Dedifferentiated amniotic fluid mesenchymal stem cell (primary cell): Measurements from ENCODE around the gene ANKRD30A.
"Not testable (repeated sequence)": the region's sequence is repeated elsewhere in the genome, so short reads cannot be mapped to it uniquely, and the experiment has no call there.

Experiments
- DNase-seq: peaks from one replicate; pipeline ENCODE4 v3.0.0-alpha.2; 2016; ENCODE audit errors: extremely low spot score

ANKRD30A gene

DNA sequence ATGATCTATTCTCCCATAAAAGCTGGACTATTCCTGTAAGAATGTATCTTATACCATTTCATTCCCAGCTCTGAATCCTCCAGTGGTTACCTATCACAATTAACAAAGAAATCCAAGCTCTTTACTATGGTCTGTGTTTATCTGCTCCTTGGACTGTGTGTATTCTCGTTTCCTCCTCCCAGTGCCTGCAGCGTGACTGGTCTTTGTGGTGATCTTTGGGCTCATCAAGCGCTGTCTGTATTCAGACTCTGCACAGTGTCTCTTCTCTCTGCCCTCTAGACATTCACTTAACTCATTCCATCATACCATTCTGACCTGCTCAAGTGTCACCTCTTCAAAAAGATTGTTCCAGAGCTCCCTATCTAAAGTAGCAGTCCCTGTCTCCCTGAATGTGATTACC, 130.4 kb downstream of the ANKRD30A start:
- not testable (repeated sequence) for DNase-seq

GRCh38 chr10:37263304-37263703, 137.9 kb downstream of the ANKRD30A start:
- DNase-seq = no peak

DNA sequence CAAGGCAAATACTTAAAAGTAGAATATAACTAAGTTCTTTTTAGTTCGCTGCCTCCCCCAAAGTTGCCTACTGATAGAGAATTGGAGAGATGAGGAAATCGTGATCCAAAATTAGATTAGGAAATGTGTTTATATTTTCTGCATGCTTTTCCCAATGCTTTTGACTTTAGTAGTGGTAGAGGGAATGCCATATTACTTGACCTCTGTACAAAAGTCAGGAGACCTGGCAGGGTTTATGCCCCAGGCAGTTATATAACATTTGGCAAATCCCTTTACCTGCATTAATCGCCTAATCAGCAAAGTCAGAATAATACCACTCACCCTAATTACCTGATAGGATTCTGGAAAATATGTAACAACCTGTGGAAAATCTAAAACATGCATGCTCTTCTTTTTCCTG, 142.9 kb downstream of the ANKRD30A start:
- DNase-seq = no peak

DNA sequence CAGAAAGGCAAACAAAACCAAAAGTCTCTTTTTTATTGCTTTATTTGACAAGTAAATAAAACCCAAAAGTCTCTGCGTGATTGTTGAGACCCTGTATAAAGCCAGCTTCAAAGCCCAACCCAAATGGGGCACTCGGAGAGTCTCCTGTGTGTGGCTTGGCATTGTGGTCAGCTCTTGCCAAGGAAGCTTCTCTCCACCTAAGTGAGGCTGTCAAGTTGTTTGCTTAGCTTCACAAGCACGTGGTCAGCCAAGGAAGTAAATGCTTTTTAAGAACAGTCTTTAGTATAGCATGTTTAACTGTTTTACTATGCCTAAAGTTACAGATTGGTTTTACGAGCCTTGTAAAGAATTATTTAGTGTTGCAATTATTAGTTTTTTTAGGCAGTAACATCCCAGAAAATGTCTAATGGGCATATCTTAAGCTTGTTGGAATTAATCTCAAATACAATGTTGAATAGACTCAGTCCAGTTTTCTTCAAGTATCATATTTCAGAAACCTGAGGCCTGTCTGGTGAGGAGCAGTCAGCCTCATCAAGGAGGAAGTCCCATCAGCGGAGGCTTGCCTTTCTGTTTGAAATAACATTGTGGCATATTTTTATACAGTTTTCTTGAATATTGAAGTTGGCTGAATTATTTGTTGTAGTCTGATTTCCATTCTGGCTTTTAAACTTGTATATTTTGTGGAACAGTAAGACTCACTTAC, 144.3 kb downstream of the ANKRD30A start:
- no peak for DNase-seq

DNA sequence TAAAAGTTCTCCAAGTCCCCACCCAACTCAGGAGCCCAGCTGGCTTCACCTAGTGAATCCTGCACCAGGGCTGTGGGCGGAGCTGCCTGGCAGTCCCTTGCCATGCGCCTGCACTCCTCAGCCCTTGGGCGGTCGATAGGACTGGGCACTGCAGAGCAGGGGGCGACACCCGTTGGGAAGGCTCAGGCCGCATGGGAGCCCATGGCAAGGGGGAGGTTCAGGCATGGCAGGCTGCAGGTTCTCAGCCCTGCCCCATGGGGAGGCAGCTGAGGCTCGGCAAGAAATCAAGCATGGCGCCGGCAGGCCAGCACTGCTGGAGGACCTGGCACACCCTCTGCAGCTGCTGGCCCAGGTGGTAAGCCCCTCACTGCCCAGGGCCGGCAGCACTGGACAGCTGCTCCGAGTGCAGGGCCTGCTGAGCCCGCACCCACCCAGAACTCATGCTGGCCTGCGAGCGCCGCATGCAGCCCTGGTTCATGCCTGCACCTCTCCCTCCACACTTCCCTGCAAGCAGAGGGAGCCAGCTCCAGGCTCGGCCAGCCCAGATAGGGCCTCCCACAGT, 149.9 kb downstream of the ANKRD30A start:
- no peak for DNase-seq

DNA sequence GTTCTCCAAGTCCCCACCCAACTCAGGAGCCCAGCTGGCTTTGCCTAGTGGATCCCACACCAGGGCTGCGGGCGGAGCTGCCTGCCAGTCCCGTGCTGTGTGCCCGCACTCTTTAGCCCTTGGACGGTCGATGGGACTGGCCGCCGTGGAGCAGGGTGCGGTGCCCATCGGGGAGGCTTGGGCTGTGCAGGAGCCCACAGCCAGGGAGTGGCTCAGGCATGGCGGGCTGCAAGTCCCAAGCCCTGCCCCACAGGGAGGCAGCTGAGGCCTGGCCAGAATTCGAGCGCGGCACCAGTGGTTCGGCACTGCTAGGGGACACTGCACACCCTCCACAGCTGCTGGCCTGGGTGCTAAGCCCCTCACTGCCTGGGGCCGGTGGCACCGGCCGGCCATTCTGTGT, 159.7 kb downstream of the ANKRD30A start:
- no peak for DNase-seq

DNA sequence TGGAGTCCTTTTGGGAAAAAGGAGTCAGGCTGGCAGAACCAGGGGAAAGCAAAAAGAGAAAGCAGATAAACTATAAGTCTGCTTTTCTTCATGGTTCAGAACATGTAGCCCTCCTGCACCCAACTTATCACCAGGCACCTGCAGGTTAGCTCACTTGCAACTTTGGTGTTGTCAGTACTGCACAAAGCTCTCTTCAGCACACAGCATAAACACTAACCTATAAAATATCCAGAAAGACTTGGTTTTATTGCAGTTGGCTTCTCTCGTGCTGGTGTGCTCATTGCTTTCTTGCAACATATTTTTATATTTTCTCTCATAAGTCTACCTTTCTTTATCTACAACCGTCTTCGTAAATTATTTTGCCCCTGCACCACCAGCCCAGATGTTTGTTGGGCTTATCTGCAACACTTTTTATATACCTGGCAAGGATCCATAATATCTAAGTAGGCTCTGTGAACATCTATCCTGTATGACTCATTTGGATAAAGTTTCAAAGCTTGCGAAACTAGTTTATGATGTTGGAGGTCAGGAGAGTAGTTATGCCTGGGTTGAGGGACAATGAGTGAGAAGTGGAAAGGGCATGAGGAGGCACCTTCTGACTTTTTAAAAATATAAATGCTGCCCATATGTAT, 164.6 kb downstream of the ANKRD30A start:
- no peak for DNase-seq

DNA sequence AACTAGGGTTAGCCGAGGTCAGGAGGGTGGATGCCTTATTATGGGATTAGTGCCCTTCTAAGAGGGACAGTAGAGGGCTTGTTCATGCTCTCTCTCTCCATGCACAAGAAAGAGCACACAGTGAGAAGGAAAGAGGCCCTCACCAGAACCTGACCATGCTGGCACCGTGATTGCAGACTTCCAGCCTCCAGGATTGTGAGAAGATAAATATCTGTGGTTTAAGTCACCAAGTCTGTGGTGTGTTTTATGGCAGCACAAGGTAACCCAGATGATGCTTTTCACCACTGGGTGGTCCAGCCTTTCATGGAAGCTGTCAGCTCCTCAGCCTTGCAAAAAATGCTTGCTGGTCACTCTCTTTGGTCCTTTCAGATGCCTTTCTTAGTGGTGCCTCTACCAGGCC, 175.9 kb downstream of the ANKRD30A start:
- DNase-seq = no peak

DNA sequence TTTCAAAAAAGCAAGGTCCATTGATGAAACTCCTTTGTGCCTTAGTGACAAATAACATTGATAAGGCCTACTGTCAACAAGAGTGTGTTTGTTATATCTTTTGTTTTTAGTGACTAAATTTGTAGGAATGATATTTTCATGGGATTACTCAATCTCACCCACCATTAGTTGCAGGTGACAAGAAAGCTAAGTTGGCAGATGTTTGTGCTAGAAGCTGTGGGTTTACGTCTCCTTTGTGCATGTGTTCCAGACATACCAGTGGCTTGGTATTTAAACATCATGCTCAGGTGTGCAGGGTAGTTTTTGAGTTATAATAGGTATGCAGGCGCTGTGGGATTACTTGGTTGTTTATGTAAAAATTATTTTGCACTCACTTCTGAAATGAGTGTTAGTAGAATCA, 178.6 kb downstream of the ANKRD30A start:
- DNase-seq = no peak

- no peak for DNase-seq
These were observed 189.0 kb downstream of the ANKRD30A start for GRCh38 chr10:37314350-37314749.

DNA sequence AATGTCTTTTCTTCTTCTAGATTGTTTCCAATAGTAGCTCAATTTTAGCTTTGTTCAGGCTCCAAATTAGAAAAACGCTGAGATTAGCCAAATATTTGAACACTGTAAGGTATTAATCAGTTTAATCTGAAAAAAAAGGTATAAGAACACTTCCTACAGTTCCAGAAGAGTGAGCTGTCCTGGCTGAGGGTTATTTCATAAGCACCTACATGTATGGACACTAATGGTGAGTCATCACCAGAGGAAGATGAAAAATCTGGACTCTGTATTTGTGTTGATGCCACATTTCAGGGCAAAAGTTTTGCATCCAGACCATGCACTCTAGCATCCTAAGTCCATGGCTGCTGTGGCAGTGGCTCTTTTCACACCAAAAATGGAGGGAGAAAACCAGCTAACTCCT, 189.5 kb downstream of the ANKRD30A start:
- DNase-seq = no peak

DNA sequence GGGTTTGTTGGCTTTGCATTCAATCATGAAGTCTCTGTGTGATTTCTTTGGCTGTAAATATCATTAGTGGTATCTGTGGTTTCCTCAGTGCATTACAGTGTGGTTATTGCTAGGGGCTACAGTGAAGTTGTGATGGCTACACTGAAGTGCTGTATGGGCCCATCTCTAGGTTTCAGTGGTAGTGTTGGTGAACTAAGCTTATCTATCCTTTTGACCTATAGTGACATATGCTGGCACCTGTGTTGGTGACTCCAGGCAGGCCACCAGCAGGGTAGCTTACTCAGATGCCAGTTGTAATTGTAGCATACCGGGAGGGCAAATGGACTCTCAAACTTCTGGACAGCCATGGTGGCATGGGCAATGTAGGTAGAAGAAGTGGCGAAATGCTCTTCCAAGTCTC, 219.0 kb downstream of the ANKRD30A start:
- no peak for DNase-seq

GRCh38 chr10:37379991-37380390, 254.6 kb downstream of the ANKRD30A start:
- no peak for DNase-seq

GRCh38 chr10:37381271-37381670, 255.9 kb downstream of the ANKRD30A start:
- DNase-seq = no peak

GRCh38 chr10:37384923-37385322, 259.5 kb downstream of the ANKRD30A start:
- DNase-seq = no peak

DNA sequence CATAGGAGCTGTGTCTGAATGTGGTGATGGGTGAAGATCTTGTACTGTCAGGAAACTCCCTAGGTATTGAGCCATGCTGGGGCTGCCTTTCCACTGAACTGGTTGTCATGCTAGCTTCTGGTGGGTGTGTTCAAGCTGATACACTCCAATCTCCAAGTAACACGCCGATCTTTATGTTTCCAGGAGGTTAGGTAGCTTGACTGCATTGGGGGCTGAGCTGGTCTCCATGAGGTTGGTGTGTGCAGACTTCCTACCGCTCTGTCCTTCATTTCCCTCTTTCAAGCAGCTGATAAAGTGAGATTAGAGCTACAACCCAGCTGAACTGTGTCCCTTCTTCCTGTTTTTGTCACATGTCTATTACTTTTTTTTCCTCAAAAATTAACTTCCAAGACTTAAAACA, 265.5 kb downstream of the ANKRD30A start:
- DNase-seq = no peak

GRCh38 chr10:37400774-37401173, 275.4 kb downstream of the ANKRD30A start:
- not testable (repeated sequence) for DNase-seq

DNA sequence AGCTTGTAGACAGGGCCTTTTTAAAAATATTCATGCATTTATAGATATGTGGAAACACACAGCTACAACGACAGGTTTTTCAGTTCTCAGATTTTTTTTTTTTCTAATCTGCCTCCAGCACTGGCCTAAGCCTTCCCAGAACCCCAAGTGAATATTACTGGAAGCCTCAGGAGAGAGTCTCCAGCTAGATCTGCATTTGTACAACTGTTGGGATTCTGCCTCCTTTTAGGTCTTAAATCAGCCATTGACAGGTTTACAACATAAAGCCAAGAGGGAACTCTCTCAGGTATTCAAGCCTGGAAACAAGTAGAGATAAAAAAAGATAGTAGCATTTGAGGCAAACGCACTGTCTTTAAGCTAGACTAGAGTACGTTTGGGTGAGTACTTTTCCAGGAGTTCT, 275.8 kb downstream of the ANKRD30A start:
- DNase-seq = no peak

- no peak for DNase-seq
These were observed 278.4 kb downstream of the ANKRD30A start for GRCh38 chr10:37403776-37404175.
